Urothelium cell line (cell line): Measurements from ENCODE around the gene SH2D7.
"Not testable (repeated sequence)": the region's sequence is repeated elsewhere in the genome, so short reads cannot be mapped to it uniquely, and the experiment has no call there.

ENCODE experiments used
- DNase-seq: peaks from one replicate; pipeline ENCODE4 v3.0.0; 2011; ENCODE audit warnings: low spot score, mixed read lengths
- FAIRE-seq: peaks from 2 replicates; lab custom pipeline; 2011; peaks lifted over from hg19 to GRCh38; lab: Jason Lieb, UNC

Gene SH2D7

DNA sequence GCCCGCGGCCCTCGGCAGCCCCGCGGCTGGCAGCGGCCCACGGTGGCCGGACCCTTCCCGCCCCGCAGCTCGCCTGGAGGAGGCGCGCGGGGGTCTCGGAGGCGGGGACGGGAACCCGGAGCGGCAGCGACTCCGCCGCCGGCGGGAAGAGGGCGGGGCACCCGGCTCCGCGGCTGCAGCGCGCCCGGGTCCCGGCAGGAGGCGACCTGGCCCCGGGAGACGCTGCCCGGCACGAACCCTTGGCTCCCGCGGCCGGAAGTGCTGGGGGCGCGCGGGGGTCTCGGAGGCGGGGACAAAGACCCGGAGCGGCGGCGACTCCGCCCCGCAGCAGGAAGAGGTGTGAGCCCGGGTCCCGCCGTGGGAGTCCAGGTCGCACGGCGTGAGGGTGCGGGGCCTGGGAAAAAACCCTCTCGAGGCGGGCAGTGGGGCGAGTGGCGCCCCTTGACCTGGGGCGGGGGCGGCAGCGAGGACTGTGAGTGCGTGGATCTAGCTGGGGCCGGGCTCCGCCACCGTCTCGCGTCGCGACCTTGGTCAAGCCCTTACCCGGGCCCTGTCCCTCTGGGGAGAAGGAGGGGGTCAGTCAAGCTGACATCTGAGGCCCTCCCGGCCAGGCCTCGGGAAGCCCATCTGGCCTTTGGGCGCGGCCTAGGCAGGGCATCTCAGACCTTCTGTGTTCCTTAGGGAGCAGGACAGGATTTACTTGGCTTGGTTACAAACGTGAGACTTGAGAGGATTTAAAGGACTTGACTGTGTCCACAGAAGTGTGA, 39.1 kb downstream of the SH2D7 start, which contains the start of gene CIB2:
Gene CIB2, minus strand, starts transcription at position 151 of the 767 bp plus-strand sequence. CDS start 230 bp downstream, outside the sequence.
- peak; percentile 96 for DNase-seq
- FAIRE-seq = peak; percentile 42

DNA sequence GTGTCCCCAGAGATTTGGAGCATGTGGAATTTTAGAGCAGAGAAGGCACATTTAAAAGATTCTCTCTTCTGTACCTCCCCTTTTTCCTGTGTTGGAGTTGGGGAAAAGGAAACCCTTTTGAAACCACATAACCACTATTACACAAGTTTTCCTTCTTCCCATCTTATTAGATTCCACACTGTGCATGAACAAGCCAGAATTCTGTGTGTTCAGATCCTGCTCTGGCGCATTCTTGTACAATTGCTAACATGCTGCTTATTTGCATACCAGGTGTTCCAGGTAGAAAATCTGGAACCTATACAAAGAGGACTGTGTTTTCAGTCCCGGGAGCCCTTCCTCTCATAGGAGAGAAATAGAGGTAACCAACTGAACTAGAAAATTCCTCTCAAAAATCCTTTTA, 41.4 kb downstream of the SH2D7 start:
- no peak for FAIRE-seq

DNA sequence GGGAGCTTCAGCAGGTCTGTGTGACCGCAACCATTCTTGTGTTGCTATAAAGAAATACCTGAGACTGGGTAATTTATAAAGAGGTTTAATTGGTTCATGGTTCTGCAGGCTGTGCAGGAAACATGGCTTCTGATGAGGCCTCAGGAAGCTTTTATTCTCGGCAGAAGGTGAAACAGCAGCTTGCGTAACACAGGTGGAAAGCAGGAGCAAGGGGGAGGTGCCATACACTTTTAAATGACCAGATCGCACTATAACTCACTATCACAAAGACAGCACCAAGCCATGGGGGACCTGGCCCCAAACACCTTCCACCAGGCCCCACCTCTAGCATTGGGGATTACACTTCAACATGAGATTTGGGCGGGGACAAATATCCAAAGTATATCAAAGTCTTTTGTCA, 47.2 kb downstream of the SH2D7 start:
- FAIRE-seq (no peak), DNase-seq (no peak)

More for the DNA sequence above, 41.4 kb downstream of the SH2D7 start:
- DNase-seq = no peak

DNA sequence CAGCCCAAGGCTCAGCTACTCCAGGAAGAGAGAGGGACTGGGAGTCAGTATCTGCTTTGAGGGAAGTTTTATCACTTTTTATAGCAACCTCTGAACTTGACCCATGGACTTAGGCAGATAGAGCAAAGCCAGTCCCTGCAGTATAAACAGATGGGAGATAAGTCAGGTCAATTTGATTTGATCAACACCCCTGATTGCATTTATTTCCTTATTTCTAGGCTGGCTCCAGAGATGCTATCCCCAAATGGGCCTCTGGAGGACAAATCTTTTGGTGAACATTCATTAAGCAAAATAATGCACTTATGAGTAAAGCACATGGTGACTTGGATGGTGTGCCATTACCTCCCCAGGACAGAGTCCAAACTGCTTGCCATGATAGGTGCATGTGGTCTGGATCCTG, 47.9 kb downstream of the SH2D7 start:
- no peak for FAIRE-seq
- no peak for DNase-seq

DNA sequence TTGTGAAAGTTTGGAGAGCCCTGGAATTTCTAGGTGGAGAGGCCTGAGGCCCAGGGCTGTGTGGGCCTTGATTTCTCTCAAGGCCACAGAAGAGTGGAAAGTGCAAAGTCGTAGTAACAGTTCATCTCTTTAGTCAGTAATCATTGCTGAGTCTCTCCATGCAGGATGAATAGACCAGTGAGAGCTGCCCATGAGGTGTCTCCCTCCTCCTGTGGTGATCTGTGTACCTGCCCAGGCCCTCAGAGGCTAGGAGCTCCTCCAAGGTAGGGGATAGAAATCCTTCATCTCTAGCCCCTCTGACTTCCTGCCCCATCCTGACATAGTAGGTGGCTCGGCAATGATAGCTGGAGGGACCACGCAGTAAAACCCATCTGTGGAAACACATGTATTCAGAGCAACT, 50.0 kb downstream of the SH2D7 start:
- DNase-seq = no peak
- FAIRE-seq = no peak

DNA sequence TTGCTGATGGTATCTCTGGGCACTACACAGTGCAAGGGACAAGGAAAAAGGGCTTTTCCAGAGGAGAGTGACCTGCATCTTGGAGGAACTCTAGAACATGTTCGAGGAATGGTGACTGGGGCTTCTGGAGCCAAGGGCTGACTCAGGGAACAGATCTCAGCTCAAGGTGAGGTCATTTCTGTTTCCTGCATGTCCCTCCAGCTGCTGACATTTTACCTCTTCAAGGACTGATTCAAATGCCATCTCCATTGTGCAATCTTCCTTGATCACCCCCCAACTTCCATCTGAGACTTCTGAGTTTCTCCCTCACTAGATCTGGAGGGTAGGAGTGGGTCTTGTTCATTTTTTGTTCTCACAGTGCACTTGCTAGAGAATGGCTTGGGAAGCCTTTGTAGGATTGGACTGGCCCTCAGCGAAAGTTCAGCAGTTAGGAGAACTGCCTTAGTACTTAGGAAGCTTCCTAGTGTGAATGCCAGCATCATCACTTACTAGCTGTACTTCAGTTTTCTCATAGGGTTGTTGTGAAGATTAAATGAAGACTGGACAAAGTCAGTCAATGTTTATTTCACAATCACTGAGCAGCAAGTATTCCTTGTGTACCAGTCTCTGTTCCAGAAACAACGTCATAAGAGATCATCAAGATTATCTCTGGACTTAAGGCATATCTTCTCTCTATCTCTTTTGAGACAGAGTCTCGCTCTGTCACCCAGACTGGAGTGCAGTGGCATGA, 54.2 kb downstream of the SH2D7 start:
- no peak for FAIRE-seq

DNA sequence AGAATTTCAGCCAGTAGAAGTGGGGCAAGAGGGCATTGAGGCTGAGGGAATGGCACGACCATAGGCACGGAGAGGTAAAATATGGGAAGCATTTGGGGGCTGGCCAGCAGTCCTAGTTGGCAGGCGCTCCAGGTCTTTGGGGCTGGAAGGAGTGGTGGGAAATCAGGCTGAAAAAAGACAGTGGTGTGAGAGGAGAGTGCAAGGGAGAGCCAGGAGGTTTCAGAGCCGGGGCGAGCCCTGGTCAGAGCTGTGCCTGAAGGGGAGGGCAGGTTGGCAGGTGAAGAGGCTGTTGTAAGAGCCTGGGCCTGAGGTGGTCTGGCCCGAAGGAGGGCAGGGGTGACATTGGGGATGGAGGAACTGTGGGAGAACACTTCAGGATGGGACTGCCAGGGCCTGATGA, 55.2 kb downstream of the SH2D7 start:
- FAIRE-seq (no peak), DNase-seq (no peak)

More for the DNA sequence above, 54.2 kb downstream of the SH2D7 start:
- DNase-seq = no peak

DNA sequence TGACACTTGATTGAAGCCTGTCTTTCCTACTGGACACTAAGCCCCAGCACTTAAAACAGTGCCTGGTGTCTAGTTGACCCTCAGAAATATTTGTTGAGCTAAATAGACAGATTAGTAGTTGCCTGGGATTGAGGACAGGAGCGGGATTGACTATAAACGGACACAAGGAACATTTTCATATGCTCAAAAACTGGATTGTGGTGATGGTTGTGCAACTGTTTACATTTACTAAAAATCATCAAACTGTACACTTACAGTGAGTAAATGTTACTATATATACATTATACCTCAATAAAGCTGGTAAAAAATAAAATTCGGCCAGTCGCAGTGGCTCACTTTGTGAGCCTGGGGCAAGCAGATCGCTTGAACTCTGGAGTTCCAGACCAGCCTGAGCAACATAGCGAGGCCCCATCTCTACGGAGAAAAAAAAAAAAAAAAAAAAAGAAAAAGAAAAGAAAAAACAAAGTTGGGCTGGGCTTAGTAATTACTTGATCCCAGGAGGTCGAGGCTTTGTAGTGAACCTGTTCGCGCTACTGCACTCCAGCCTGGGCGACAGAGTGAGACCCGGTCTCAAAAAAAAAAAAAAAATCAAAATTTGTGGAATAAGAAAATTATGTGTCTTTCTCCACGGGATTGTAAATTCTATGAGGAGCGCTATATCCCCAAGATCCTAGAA, 56.2 kb downstream of the SH2D7 start:
- DNase-seq (no peak), FAIRE-seq (no peak)

DNA sequence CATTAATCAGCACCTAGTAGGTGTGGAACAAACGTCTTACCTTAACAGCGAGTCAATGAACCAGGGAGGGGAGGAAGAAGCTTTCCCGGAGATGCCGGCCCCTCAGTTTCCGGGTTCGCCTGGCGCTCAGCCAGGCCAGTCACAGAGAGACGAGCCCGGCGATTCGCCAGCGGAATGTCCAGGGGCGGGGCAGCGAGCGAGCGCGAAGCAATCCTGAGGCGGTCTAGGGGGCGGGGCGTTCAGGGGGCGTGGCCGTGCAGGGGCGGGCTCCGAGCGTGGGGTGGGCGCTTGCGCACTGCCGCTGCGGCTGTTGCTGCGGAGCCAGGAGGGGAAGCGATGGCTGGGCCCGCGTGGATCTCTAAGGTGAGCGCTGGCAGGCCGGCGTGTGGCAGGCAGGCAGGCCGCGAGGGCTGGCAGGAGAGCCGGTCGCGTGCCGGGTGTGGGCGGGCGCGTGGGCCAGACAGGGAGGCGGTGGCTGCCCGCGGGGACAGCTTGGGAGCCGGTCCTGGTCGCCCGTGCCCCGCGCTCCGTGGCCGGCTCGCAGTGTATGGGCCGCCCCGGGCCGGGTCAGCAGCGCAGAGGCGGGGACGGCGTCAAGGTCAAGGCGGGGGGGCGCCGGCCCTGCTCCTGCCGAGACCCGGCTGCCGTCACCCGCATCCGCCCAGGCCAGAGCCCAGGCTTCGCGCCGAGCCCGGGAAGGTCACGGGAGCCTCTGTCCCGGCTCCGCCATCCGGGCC, 56.9 kb downstream of the SH2D7 start, which contains the start of gene IDH3A:
Gene IDH3A, plus strand, starts transcription at position 295 of the 737 bp plus-strand sequence. Its CDS starts 42 bp downstream, at position 337.
- FAIRE-seq = peak; percentile 30

DNA sequence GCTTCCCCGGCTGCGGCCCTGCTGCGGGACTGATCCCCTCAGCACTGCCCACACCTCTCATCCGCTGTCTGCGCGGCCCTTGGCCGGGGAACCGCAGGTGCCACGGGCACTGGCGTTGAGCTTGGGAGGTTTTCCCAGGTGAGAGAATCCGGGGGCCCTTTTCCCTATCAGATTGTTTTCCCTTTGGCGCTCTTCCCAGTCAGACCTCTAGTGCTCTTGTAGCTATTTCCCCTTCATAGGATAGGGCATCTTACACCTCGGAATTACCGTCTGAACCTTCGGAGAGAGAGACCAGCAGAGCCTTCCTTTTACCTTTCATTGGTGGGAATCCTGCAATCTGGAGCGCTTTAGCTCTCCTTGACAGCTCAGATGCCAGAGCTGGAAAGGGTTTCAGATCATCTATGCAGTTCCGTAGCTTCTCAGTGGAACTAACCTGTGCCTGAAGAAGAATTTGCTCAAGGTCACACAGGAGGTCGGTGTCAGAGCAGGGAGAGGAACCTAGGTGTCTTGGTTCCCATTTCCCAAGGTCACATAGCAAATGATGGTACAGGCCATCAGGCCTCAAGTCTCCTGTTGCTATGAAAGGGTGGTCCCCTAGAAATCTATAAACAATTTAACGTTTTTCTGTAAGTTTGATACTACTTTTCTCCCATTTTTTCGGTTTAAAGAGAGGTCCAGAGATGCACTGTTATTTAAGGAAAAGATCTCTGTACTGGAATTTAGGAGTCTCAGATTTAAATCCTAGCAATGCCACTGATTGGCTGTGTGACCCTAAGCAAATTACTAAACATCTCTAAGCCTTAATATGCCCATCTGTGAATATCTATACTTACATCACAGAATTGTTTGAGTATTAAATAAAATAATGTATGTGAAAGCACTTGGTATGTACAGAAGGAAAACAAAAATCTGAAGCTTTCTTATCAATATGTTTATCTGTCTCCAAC, 57.7 kb downstream of the SH2D7 start:
- DNase-seq (peak; percentile 25), FAIRE-seq (no peak)

More for the DNA sequence above, 56.9 kb downstream of the SH2D7 start, which contains the start of gene IDH3A:
- DNase-seq = peak; percentile 99

DNA sequence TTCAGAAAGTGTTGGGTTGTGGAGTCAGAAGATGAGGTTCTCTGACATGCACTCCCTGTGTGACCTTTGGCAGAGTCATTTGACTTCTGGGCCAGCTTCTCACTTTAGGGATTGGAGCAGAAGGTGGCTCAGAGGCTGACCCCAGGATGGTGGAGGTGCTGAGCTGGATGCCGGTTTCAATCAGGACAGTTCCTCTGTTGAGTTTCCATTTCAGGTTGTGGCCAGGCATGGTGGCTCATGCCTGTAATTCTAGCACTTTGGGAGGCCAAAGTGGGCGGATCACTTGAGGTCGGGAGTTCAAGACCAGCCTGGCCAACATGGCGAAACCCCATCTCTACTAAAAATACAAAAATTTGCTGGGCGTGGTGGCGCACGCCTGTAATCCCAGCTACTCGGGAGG, 58.7 kb downstream of the SH2D7 start:
- DNase-seq = not testable (repeated sequence)

More for the DNA sequence above, 58.7 kb downstream of the SH2D7 start:
- FAIRE-seq = not testable (repeated sequence)
